ENCODE results near the gene SH3BP4.

DNA sequence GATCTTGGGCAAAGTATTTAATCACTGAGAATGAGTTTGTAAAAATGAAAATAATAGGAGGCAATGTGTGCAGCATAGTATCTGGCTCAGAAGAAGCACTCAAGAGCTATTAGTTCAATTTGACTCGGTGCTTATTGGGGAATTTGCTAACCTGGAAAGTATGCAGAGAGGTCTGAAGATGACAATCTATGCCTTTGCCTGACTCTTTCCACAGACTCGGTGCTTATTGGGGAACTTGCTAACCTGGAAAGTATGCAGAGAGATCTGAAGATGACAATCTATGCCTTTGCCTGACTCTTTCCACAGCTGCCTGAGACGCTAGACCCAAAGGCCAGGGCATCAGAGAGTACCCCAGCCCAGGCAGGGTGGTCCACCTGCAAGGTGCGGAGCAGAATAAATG, 12.2 kb upstream of the SH3BP4 start:
- TF ChIP-seq, protein P1, sequence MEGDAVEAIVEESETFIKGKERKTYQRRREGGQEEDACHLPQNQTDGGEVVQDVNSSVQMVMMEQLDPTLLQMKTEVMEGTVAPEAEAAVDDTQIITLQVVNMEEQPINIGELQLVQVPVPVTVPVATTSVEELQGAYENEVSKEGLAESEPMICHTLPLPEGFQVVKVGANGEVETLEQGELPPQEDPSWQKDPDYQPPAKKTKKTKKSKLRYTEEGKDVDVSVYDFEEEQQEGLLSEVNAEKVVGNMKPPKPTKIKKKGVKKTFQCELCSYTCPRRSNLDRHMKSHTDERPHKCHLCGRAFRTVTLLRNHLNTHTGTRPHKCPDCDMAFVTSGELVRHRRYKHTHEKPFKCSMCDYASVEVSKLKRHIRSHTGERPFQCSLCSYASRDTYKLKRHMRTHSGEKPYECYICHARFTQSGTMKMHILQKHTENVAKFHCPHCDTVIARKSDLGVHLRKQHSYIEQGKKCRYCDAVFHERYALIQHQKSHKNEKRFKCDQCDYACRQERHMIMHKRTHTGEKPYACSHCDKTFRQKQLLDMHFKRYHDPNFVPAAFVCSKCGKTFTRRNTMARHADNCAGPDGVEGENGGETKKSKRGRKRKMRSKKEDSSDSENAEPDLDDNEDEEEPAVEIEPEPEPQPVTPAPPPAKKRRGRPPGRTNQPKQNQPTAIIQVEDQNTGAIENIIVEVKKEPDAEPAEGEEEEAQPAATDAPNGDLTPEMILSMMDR (IDR thresholded peaks at IDR 0.05) = no peak
- TF ChIP-seq EZH2 (IDR thresholded peaks at IDR 0.05) = no peak

Data from neural progenitor cell (in vitro differentiated cells).